Gastrocnemius medialis (tissue), 4 donors: ENCODE results near the gene MCF2L.

ENCODE experiments used
- POLR2A ChIP-seq, 2 donors: fragments of 450-650 bp; IDR thresholded peaks; one replicate each; pipeline ENCODE4 v1.6.1; 2017; ENCODE audit warnings: antibody characterized with exemption in 2 of 2, mild to moderate bottlenecking in 2 of 2, moderate library complexity in 2 of 2
- TF ChIP-seq, protein P1 (sequence below), 5 experiments: fragments of 450-650 bp in 3 of 5; fragments of 200-600 bp in 2 of 5; sonication (generic) in 2 of 5; IDR thresholded peaks in 4 of 5; conservative IDR thresholded peaks in 1 of 5; 1 replicate in 4 of 5; 2 replicates in 1 of 5; pipeline ENCODE4 v1.5.1; 2016 to 2019; ENCODE audit warnings: antibody characterized with exemption in 5 of 5, mild to moderate bottlenecking in 3 of 5, moderate library complexity in 3 of 5

DNA sequence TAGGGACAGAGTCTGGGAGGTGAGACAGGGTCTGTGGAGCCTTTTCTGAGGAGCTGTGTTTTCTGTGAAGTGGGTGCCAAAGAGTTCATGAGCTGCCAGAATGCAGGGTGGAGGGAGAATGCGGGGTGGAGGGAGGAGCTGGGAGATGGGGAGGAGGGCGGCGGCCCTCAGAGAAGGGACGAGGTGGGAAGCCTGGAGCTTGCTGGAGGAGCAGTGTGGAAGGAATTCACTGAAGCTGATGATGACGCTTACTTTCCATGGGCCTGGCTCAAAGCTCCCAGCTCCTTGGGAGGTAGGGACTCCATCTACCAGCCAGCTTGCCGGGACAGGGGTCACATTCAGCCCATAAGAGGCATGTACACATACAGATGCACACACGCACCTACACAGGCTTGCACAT lies 62.5 kb downstream of the MCF2L start:
- no peak for TF ChIP-seq POLR2A (IDR thresholded peaks at IDR 0.05)
- TF ChIP-seq, protein P1, sequence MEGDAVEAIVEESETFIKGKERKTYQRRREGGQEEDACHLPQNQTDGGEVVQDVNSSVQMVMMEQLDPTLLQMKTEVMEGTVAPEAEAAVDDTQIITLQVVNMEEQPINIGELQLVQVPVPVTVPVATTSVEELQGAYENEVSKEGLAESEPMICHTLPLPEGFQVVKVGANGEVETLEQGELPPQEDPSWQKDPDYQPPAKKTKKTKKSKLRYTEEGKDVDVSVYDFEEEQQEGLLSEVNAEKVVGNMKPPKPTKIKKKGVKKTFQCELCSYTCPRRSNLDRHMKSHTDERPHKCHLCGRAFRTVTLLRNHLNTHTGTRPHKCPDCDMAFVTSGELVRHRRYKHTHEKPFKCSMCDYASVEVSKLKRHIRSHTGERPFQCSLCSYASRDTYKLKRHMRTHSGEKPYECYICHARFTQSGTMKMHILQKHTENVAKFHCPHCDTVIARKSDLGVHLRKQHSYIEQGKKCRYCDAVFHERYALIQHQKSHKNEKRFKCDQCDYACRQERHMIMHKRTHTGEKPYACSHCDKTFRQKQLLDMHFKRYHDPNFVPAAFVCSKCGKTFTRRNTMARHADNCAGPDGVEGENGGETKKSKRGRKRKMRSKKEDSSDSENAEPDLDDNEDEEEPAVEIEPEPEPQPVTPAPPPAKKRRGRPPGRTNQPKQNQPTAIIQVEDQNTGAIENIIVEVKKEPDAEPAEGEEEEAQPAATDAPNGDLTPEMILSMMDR (IDR thresholded peaks at IDR 0.05 in 4 of 5, conservative IDR thresholded peaks at IDR 0.05 in 1 of 5), result no peak
